ENCODE results near the gene PTPRN.
"Not testable (repeated sequence)": the region's sequence is repeated elsewhere in the genome, so short reads cannot be mapped to it uniquely, and the experiment has no call there.

Gene PTPRN

DNA sequence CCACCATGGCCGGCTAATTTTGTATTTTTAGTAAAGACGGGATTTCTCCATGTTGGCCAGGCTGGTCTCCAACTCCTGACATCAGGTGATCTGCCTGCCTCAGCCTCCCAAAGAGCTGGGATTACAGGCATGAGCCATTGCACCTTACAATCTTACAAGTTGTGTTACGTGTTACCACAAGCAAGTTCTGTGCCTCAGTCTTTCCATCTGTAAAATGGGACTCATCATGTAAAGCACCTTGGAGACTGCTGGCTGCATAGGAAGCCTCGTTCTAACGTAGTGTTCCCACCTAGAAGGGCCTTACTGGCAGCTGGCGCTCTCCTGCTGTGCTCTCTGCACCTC, 20.0 kb downstream of the PTPRN start:
- DNase-seq (ENCODE audit: low spot score in 2 of 2) = no peak
- no peaks in the 10 kb centered on the region; the same call in 1 of the 2 replicates for H3K9me3 ChIP-seq
- H3K4me3 ChIP-seq = no peak overlapping the region
- no peaks in the 10 kb centered on the region for H3K27me3 ChIP-seq (ENCODE audit: low read depth)
- H3K36me3 ChIP-seq (replicated peaks) = peaks cover 9% of the 10 kb centered on the region
- H3K4me1 ChIP-seq = no peaks in the 10 kb centered on the region; the same call in 1 of the 2 replicates
- in situ Hi-C loops (cut with MboI; ENCODE audit: low sequenced_read_pairs) = no loop called here

DNA sequence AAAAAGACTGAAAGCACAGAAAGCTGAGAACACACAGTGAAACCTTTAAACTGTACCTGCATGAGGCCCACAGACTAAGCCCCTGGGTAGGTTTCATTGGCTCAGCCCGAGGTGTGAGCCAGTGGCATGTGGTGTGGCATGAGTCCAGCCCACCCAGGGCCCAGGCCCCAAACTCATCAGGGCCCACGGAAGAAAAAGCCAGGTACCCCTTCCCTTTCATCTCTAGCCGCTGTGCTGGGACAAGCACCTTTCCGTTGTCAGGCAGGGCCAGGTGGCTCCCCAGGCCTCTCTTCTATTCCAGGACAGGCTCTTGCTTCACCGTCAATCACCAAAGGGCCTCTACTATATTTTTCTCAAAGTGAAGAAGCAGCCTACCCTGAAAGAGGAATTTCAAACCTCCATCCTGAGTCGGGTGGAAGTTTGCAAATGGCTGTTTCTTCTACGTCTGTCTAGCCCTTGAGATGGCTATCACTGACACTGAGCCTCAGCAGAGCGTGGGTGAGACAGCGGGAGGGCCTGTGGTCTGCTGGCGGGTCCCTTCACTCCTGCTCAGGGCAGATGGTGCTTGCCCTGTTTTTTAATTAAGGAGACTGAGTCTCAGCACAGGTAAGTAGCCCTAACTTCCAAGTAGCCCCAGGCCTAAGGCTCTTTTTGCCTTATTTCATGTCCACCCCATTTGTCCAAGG, 21.5 kb downstream of the PTPRN start:
- no peaks in the 10 kb centered on the region for H3K9me3 ChIP-seq
- H3K4me3 ChIP-seq = no peak overlapping the region
- no peak for DNase-seq (ENCODE audit: low spot score in 2 of 2)
- peaks cover 9% of the 10 kb centered on the region for H3K36me3 ChIP-seq (replicated peaks)
- H3K27me3 ChIP-seq (ENCODE audit: low read depth) = no peaks in the 10 kb centered on the region
- in situ Hi-C loops (cut with MboI; ENCODE audit: low sequenced_read_pairs) = no loop called here
- H3K4me1 ChIP-seq = no peaks in the 10 kb centered on the region

DNA sequence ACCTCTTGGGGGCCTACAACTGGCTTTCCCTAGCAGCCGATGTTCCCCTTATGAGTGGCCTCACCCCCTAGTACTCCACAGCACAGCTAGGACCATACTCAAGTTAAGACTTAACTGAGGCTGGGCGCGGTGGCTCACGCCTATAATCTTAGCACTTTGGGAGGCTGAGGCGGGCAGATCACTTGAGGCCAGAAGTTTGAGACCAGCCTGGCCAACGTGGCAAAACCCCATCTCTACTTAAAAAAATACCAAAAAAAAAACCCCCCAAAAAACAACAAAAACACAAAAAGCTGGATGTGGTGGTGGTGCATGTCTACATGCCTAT, 22.1 kb downstream of the PTPRN start:
- H3K4me3 ChIP-seq; H3K27me3 ChIP-seq (ENCODE audit: low read depth); in situ Hi-C loops (cut with MboI; ENCODE audit: low sequenced_read_pairs); H3K4me1 ChIP-seq; DNase-seq (ENCODE audit: low spot score in 2 of 2); H3K36me3 ChIP-seq (replicated peaks); H3K9me3 ChIP-seq: not testable (repeated sequence)

DNA sequence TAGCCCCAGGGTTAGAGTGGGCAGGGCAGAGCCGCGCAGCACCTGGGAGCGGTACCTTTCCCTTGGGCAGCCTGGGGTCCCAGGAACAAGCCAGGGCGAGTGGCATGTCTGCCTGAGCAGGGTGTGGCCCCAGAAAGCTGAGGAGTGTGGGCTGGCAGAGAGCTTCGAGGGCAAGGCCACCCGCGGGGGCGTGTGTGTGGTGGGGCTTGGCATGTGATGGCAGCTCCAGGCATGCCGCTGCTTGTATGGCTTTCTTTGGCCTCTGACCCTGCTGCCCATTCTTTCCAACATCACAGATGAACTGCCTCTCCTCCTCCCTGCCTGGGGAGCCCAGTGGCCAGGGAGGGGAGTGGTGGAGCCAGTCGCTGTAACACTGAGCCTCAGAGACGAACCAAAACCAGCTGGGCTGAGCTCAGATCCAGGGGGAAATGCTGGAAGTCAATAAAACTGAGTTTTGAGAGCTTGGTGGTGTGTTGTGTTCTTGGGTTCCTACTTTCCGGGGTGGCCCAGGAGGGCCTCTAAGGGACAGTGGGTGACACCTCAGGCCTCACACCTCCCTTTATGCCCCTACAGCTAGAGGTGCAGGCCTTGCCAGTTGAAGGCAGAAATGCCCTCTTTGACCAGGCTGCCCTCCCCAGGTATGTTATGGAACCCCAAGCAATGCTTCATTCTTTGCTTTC, 22.6 kb downstream of the PTPRN start:
- peaks cover 9% of the 10 kb centered on the region for H3K36me3 ChIP-seq (replicated peaks)
- H3K4me3 ChIP-seq = no peak overlapping the region
- in situ Hi-C loops (cut with MboI; ENCODE audit: low sequenced_read_pairs) = no loop called here
- no peaks in the 10 kb centered on the region for H3K9me3 ChIP-seq
- no peaks in the 10 kb centered on the region for H3K4me1 ChIP-seq
- DNase-seq (ENCODE audit: low spot score in 2 of 2) = no peak
- H3K27me3 ChIP-seq (ENCODE audit: low read depth) = no peaks in the 10 kb centered on the region

DNA sequence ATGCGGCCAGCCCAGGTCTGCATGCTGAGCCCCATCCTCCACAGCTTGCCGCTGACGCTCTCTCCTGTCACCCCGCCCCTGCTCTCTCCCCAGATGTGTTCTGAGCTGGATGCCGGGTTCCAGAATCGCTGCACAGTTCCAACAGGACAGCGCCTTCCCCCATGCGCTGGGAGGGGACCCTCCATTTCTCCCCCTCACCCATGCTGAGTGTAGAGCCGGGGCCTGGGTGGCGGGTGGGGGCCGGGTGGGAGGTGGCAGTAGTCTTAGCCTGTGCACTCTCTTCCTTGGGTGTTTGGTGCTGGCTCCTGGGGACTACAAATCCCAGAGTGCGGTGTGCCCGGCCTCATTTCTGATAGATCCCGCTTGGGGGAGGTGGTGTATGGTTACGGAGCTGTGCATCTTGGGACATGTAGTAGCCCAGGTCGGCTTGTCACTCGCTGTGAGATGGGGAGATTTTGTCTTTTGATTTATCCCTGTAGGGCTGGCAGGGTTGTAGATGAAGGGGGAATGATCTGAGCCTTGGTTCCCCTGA, 23.2 kb downstream of the PTPRN start:
- H3K4me3 ChIP-seq = no peak overlapping the region
- no peaks in the 10 kb centered on the region for H3K27me3 ChIP-seq (ENCODE audit: low read depth)
- H3K4me1 ChIP-seq = no peaks in the 10 kb centered on the region
- no peaks in the 10 kb centered on the region for H3K9me3 ChIP-seq
- DNase-seq (ENCODE audit: low spot score in 2 of 2) = peak in 1 of 2 experiments; percentile 41
- H3K36me3 ChIP-seq (replicated peaks) = peaks cover 13% of the 10 kb centered on the region
- in situ Hi-C loops (cut with MboI; ENCODE audit: low sequenced_read_pairs) = no loop called here

DNA sequence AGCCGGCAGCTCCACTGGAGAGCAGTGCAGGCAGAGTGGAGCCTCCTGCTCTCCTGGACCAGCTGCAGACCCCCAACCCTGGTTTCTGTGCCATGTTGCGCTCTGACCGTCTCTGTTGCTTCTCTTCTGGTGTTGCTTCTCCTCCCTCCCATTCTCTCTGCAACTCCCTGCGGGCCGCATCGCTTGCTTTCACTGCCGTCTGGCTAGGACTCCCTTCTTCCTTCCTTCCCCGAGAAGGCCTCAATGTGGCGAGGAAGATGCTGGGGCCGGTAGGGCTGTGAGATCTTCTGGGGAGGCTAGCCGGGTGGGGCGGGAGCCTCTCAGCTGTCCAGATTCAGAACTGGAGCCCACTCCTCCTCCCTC, 23.8 kb downstream of the PTPRN start:
- peaks cover 13% of the 10 kb centered on the region for H3K36me3 ChIP-seq (replicated peaks)
- H3K4me1 ChIP-seq = no peaks in the 10 kb centered on the region
- no peak overlapping the region for H3K4me3 ChIP-seq
- H3K9me3 ChIP-seq = no peaks in the 10 kb centered on the region
- in situ Hi-C loops (cut with MboI; ENCODE audit: low sequenced_read_pairs) = no loop called here
- no peaks in the 10 kb centered on the region for H3K27me3 ChIP-seq (ENCODE audit: low read depth)
- DNase-seq (ENCODE audit: low spot score in 2 of 2) = no peak

DNA sequence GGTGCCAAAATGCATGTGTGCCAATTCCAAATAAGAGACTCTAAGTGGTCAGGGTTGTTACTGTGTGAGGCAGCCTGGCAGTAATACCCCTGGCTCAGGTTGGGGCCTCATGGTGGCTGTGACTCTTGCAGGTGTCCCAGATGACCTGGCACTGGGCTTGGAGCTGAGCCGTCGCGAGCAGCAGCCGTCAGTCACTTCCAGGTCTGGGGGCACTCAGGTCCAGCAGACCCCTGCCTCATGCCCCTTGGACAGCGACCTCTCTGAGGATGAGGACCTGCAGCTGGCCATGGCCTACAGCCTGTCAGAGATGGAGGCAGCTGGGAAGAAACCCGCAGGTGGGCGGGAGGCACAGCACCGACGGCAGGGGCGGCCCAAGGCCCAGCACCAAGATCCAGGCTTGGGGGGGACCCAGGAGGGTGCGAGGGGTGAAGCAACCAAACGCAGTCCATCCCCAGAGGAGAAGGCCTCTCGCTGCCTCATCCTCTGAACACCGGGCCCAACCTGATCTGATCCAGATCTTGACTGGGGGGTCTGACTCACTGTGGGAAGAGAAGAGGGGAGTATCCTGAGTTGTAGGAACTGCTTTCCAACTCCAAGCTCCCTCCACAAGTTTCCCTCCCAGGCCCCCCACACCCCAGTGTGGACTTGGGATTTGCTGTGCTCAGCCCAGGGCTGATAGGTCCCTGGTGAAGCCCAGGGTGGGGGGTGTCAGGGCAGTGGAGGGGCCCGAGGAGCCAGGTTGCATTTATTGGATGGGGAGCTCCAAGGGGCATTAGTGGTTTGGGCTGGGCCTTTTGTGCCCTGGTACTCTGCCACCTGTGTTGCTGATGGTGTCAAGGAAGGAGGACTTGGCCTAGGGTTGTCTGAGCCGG, 24.5 kb downstream of the PTPRN start:
- no peaks in the 10 kb centered on the region for H3K4me1 ChIP-seq

DNA sequence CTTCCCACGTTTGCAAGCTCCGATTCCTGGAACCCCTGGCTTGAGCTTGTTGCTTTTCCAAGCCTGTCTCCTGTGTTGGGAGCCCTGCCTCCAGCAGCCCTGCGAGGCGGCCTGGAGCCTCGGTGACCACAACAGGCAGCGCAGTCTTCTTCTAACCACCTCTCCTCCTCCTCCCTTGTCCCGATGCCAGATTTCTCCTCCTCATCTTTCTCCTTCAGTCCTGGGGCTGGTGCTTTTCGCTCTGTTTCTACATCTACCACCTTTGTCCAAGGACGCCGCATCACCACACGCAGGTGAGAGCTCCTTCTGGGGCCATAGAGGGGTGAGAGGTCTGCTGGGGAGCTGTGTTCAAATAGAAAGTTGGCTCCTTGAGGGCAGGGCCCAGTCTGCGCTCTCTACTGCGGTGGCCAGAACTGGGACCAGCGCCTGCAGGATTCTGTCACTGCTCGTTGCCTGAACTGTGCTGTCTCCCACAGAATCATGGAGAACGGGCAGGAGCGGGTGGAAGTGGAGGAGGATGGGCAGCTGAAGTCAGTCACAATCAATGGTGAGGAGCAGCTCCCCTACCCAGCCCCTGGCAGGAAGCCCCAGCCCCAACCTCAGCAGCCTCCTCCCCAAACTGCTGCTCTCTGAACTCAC, 26.1 kb downstream of the PTPRN start:
- Histone ChIP-seq H3K36me3 (replicated peaks) (peaks cover 13% of the 10 kb centered on the region), H3K9me3 (no peaks in the 10 kb centered on the region), H3K27me3 (ENCODE audit: low read depth) (no peaks in the 10 kb centered on the region), H3K4me3 (no peak overlapping the region), H3K4me1 (peaks cover 8% of the 10 kb centered on the region)
- DNase-seq (ENCODE audit: low spot score in 2 of 2) = no peak
- in situ Hi-C loops (cut with MboI; ENCODE audit: low sequenced_read_pairs) = no loop called here

More for the DNA sequence above, 24.5 kb downstream of the PTPRN start:
- no peaks in the 10 kb centered on the region for H3K27me3 ChIP-seq (ENCODE audit: low read depth)
- H3K36me3 ChIP-seq (replicated peaks) = peaks cover 13% of the 10 kb centered on the region
- no peaks in the 10 kb centered on the region for H3K9me3 ChIP-seq
- no peak for DNase-seq (ENCODE audit: low spot score in 2 of 2)
- no peak overlapping the region for H3K4me3 ChIP-seq
- in situ Hi-C loops (cut with MboI; ENCODE audit: low sequenced_read_pairs) = no loop called here

DNA sequence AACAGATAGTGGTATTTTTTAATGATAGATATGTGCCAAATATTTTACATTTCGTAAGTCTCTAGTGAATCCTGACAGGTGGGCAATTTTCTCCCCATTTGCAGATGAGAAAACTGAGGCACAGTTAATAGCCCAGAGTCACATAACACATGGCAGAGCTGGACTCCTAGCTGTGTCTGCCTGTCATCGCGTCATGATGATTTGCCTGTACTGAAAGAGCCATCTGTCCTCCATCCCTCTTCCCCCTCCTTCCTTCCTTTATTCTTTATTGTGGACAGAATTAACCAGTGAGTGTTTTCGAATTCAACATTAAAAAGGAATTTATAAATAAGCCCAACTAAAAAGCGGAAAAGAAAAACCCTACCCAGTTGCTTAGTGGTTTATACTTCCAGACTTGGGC, 26.8 kb downstream of the PTPRN start:
- no peak overlapping the region for H3K4me3 ChIP-seq
- no peaks in the 10 kb centered on the region for H3K27me3 ChIP-seq (ENCODE audit: low read depth)
- H3K36me3 ChIP-seq (replicated peaks) = peaks cover 13% of the 10 kb centered on the region
- H3K9me3 ChIP-seq = no peaks in the 10 kb centered on the region
- DNase-seq (ENCODE audit: low spot score in 2 of 2) = no peak
- peaks cover 12% of the 10 kb centered on the region for H3K4me1 ChIP-seq
- in situ Hi-C loops (cut with MboI; ENCODE audit: low sequenced_read_pairs) = no loop called here

DNA sequence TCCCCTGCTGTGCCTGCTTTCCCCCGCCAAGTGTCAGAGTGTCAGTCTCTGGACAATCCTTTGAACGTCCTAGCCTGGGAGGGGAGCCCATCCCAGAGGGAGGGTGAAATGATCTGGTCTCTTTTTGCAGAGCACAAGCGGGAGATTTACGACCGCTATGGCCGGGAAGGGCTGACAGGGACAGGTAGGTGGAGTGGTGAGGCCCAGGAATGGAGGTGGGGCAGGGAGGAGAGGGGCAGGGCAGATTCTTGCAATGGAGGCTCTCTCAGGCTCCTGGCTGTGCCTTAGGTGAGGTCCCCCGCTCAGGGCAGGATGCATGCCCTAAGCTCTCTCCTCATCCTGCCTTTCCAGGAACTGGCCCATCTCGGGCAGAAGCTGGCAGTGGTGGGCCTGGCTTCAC, 27.6 kb downstream of the PTPRN start:
- Histone ChIP-seq H3K4me1 (peaks cover 12% of the 10 kb centered on the region), H3K27me3 (ENCODE audit: low read depth) (no peaks in the 10 kb centered on the region), H3K9me3 (no peaks in the 10 kb centered on the region), H3K4me3 (no peak overlapping the region), H3K36me3 (replicated peaks) (peaks cover 13% of the 10 kb centered on the region)
- DNase-seq (ENCODE audit: low spot score in 2 of 2) = no peak
- in situ Hi-C loops (cut with MboI; ENCODE audit: low sequenced_read_pairs) = no loop called here

DNA sequence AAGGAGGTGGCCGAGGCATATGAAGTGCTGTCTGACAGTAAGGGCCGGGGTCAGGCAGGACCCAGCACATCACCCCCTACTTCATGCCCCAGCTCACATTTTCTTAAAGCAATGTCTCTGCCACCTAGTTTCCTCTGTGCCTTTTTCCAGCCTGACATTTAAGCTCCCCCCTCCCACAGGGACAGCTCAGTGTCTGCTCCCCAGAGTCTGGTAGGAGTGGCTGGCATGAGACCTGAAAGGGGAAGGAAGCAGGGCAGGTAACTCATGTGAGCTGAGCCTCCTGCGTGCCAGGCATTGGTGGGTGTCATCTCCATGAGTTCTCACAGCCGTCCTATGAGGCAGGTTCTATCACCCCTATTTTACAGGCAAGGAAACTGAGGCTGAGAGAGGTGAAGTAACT, 28.6 kb downstream of the PTPRN start:
- in situ Hi-C loops (cut with MboI; ENCODE audit: low sequenced_read_pairs) = no loop called here
- Histone ChIP-seq H3K36me3 (replicated peaks) (peaks cover 13% of the 10 kb centered on the region), H3K9me3 (no peaks in the 10 kb centered on the region), H3K4me3 (no peak overlapping the region), H3K27me3 (ENCODE audit: low read depth) (no peaks in the 10 kb centered on the region), H3K4me1 (peaks cover 12% of the 10 kb centered on the region)
- no peak for DNase-seq (ENCODE audit: low spot score in 2 of 2)

DNA sequence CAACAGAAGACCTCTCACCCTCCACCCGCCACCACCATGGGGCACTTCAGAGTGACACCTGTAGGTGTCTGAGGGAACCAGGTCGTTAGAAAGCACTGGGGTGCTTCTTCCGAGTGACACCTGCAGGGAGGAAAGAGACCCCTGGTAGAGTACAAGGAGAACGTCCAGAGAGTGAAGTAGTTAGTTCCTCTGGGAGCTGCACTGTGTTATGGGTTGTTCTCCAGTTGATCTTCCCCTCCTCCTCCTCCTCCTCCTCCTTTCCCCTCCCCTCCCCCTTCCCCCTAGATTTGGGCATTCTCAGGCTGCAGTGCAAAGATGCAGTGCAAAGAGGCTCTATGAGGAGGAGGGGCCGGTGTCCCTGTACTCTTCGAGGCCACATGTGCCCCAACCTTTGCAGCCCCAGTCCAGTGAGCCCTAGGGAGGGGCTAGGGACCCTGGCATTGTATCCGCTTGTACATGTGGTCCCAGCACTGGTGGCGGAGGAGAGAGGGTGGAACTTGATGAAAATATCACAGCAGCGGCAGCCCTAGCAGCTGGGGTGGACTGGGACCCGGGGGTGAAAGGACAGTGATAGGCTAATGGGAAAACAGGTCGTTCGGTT, 29.2 kb downstream of the PTPRN start:
- Histone ChIP-seq H3K27me3 (ENCODE audit: low read depth) (no peaks in the 10 kb centered on the region), H3K4me1 (peaks cover 12% of the 10 kb centered on the region), H3K4me3 (peak overlapping the region; percentile 48), H3K9me3 (no peaks in the 10 kb centered on the region), H3K36me3 (replicated peaks) (peaks cover 11% of the 10 kb centered on the region)
- no peak for DNase-seq (ENCODE audit: low spot score in 2 of 2)
- in situ Hi-C loops (cut with MboI; ENCODE audit: low sequenced_read_pairs) = no loop called here

DNA sequence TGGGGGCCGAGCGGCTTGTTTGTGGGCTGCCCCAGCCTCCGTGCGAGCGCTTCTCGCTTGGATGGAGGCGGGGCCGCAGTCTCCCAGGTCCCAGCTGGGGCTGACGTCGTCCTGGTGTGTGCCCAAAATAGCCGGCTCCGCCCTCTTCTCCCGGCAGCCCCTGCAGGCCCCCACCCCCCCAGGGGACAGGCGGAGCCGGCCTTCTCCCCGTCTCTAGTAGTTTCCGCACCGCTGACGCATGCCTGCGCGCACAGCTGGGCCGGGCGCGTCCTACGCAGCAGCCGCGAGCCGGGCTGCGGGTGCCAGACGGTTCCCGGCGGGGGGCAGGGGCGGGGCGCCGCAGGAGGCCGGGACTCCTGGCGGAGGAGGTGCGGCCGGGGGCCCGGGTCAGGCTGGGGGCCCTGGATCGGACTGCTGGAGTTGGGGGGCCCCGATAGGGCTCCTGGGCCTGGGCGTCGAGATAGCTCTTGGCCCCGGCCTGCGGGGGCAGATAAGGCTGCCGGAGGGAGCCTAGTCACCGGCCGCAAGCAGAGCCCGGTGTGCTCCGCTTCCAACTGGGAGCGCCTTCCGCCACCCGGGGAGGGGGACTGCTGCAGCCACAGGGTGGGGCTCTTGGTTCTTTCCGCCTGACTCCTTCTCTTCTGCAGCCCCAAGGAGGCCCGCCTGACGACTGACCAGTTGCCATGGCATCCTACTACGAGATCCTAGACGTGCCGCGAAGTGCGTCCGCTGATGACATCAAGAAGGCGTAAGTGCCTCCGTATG, 29.9 kb downstream of the PTPRN start, which contains the start of gene DNAJB2:
DNAJB2 (plus strand) TSS at position 216 of the 765 bp plus-strand sequence; CDS start at position 684, 468 bp downstream.
- Histone ChIP-seq H3K27me3 (ENCODE audit: low read depth) (no peaks in the 10 kb centered on the region), H3K36me3 (replicated peaks) (peaks cover 4% of the 10 kb centered on the region; the same call in 1 of the 2 replicates), H3K4me1 (peaks cover 12% of the 10 kb centered on the region), H3K9me3 (no peaks in the 10 kb centered on the region), H3K4me3 (peak within 1 kb of the TSS; percentile 48)
- in situ Hi-C loops (cut with MboI; ENCODE audit: low sequenced_read_pairs) = no loop called here
- DNase-seq (ENCODE audit: low spot score in 2 of 2) = peak; percentile 95 to 99

All from HAP-1 (cell line).